ENCODE results near the gene ADCY9.

DNA sequence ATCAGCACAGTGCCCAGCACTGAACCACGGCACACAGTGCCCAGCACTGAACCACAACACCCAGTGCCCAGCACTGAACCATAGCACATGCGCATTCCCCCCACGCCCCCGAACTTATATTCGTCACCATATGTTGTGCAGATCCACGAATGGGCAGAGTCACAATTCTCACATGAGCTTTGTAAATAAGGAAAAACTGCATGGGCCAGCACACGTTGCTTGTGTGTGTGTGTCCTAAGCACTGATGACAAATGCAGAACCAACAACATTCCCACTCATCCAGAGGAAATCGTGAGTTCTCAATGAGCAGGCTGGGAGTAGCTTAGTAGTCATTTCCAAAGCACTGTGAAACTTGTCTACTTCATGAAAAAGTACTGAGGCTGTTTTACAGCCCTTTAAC is 70.0 kb downstream of the ADCY9 start:
- TF ChIP-seq POLR2A (IDR thresholded peaks at IDR 0.05; ENCODE audit: low read length): no peak
- no peak for TF ChIP-seq GATA1 (IDR thresholded peaks at IDR 0.05; ENCODE audit: low read depth, low read length)

All from erythroblast (primary cell).